ENCODE measurements around the gene CAPG. TPM values are rescaled to one million over a fixed set of nuclear protein-coding genes. Genes with fewer than 3 reads are reported as not detected.

The CAPG gene
- total RNA-seq, 1 experiment from 2014 or later = 202 TPM

- H3K36me3 ChIP-seq (ENCODE audit: control insufficient read depth, insufficient read depth, low read length) = no peaks in the 10 kb centered on the region
- intact Hi-C loops (cut with micrococcal nuclease; ENCODE audit: unreplicated experiment) = no loop called here
- H3K27me3 ChIP-seq (ENCODE audit: control insufficient read depth, insufficient read depth, low read length) = no peaks in the 10 kb centered on the region
- no peak overlapping the region for H3K27ac ChIP-seq (ENCODE audit: low read length)
- POLR2A ChIA-PET = no interaction called here
- DNase-seq (ENCODE audit: low read depth, low spot score) = no peak
- in situ Hi-C loops (cut with HindIII; ENCODE audit: low pct_unique_long_range_greater_than_20kb, low sequenced_read_pairs) = loop anchor here (25.0 kb wide), 1 partner anchor 135 kb away; the partner anchor contains the start of gene MAT2A
- H3K9me3 ChIP-seq (ENCODE audit: control insufficient read depth, insufficient read depth, low read depth, low read length) = no peaks in the 10 kb centered on the region; the same call in 1 of the 2 replicates
- peaks cover 13% of the 10 kb centered on the region for H3K4me1 ChIP-seq (ENCODE audit: control insufficient read depth, insufficient read depth, low read length)
- CTCF ChIA-PET = no interaction called here
- TF ChIP-seq TCF7L2 (IDR thresholded peaks at IDR 0.05; ENCODE audit: low read depth, low read length) (no peak), CTCF (IDR thresholded peaks at IDR 0.05) (no peak), SIN3A (IDR thresholded peaks at IDR 0.05; ENCODE audit: borderline replicate concordance, insufficient read depth, low read depth, low read length) (no peak), POLR2AphosphoS5 (IDR thresholded peaks at IDR 0.05; ENCODE audit: low read depth, low read length) (no peak), REST (IDR thresholded peaks at IDR 0.05; ENCODE audit: insufficient read depth in 1 of 2, low read depth in 2 of 2, low read length in 1 of 2) (no peak)
- no peak for ATAC-seq
- no peak overlapping the region for H3K4me3 ChIP-seq (ENCODE audit: low read depth in 2 of 2, low read length in 2 of 2)
- no TSS peak for BruUV-seq (replicated peaks)
Measured at GRCh38 chr2:85401844-85402243, 8.3 kb downstream of the CAPG start.

- H3K9me3 ChIP-seq (ENCODE audit: control insufficient read depth, insufficient read depth, low read depth, low read length) = no peaks in the 10 kb centered on the region; the same call in 1 of the 2 replicates
- H3K27ac ChIP-seq (ENCODE audit: low read length) = no peak overlapping the region
- no TSS peak for BruUV-seq (replicated peaks)
- POLR2A ChIA-PET = no interaction called here
- no peak for DNase-seq (ENCODE audit: low read depth, low spot score)
- H3K36me3 ChIP-seq (ENCODE audit: control insufficient read depth, insufficient read depth, low read length) = no peaks in the 10 kb centered on the region
- intact Hi-C loops (cut with micrococcal nuclease; ENCODE audit: unreplicated experiment) (no loop called here), in situ Hi-C loops (cut with HindIII; ENCODE audit: low pct_unique_long_range_greater_than_20kb, low sequenced_read_pairs) (loop anchor here (25.0 kb wide), 1 partner anchor 136 kb away; the partner anchor contains the start of gene MAT2A)
- ATAC-seq = no peak
- no peaks in the 10 kb centered on the region for H3K27me3 ChIP-seq (ENCODE audit: control insufficient read depth, insufficient read depth, low read length)
- TF ChIP-seq REST (IDR thresholded peaks at IDR 0.05; ENCODE audit: insufficient read depth in 1 of 2, low read depth in 2 of 2, low read length in 1 of 2) (no peak), TCF7L2 (IDR thresholded peaks at IDR 0.05; ENCODE audit: low read depth, low read length) (no peak)
- H3K4me1 ChIP-seq (ENCODE audit: control insufficient read depth, insufficient read depth, low read length) = peaks cover 13% of the 10 kb centered on the region
- CTCF ChIA-PET = no interaction called here
- H3K4me3 ChIP-seq (ENCODE audit: low read depth in 2 of 2, low read length in 2 of 2) = no peak overlapping the region
Measured at GRCh38 chr2:85401464-85401805, 8.7 kb downstream of the CAPG start.

Measured in Panc1 (cell line).